Stimulated activated CD8-positive, alpha-beta memory T cell treated with anti-CD3 and anti-CD28 coated beads, Interleukin-12 subunit alpha, Interleukin-12 subunit beta, amount 100 ng/mL, for 1 hour (primary cell): ENCODE measurements around the gene ZBTB37.
"Not testable (repeated sequence)": the region's sequence is repeated elsewhere in the genome, so short reads cannot be mapped to it uniquely, and the experiment has no call there.

Source experiments
- DNase-seq: peaks from one replicate; pipeline ENCODE4 v3.0.0-alpha.2; 2020; ENCODE audit warnings: low read depth

ZBTB37 gene

GRCh38 chr1:173913111-173913510 lies 44.9 kb downstream of the ZBTB37 start:
- no peak for DNase-seq

GRCh38 chr1:173914366-173914871 lies 46.2 kb downstream of the ZBTB37 start:
- DNase-seq: no peak

- no peak for DNase-seq
Measured at GRCh38 chr1:173915596-173915995, 47.4 kb downstream of the ZBTB37 start.

- DNase-seq: no peak
Measured at GRCh38 chr1:173916667-173917066, 48.5 kb downstream of the ZBTB37 start.

GRCh38 chr1:173917149-173917548 lies 49.0 kb downstream of the ZBTB37 start, which contains the start of gene SERPINC1:
Gene SERPINC1 (minus strand): TSS chr1:173917327. CDS start chr1:173917259, 68 bp downstream.
- DNase-seq: no peak

GRCh38 chr1:173917635-173918493 lies 49.7 kb downstream of the ZBTB37 start:
- no peak for DNase-seq

GRCh38 chr1:173920861-173921260 lies 52.7 kb downstream of the ZBTB37 start:
- DNase-seq: no peak

- no peak for DNase-seq
Measured at GRCh38 chr1:173925306-173926242, 57.4 kb downstream of the ZBTB37 start.

GRCh38 chr1:173930541-173930940 lies 62.4 kb downstream of the ZBTB37 start:
- not testable (repeated sequence) for DNase-seq

GRCh38 chr1:173934440-173934839 lies 66.3 kb downstream of the ZBTB37 start:
- no peak for DNase-seq

- DNase-seq: no peak
Measured at GRCh38 chr1:173937062-173937461, 68.9 kb downstream of the ZBTB37 start.

- no peak for DNase-seq
Measured at GRCh38 chr1:173946380-173946921, 78.3 kb downstream of the ZBTB37 start.

GRCh38 chr1:173948594-173948993 lies 80.4 kb downstream of the ZBTB37 start:
- DNase-seq: no peak
